Endothelial cell (in vitro differentiated cells): Measurements from ENCODE around the gene INSYN2A. TPM values are rescaled to one million over a fixed set of nuclear protein-coding genes. Genes with fewer than 3 reads are reported as not detected.

Source experiments
- DNase-seq: peaks from one replicate; pipeline ENCODE4 v3.0.0; 2021; ENCODE audit warnings: low spot score
- H3K27ac Mint-ChIP-seq: one replicate; pipeline ENCODE4 v1.8.0; 2021; ENCODE audit warnings: mixed read lengths, inconsistent platforms; ENCODE audit not compliant: unreplicated experiment
- H3K27me3 Mint-ChIP-seq: one replicate; pipeline ENCODE4 v1.8.0; 2021; ENCODE audit warnings: mild to moderate bottlenecking, moderate library complexity, mixed read lengths, inconsistent platforms; ENCODE audit not compliant: unreplicated experiment
- H3K36me3 Mint-ChIP-seq: one replicate; pipeline ENCODE4 v1.8.0; 2021; ENCODE audit warnings: mild to moderate bottlenecking, low read depth, mixed read lengths, inconsistent platforms; ENCODE audit not compliant: unreplicated experiment
- H3K4me1 Mint-ChIP-seq: one replicate; pipeline ENCODE4 v1.8.0; 2021; ENCODE audit warnings: mild to moderate bottlenecking, mixed read lengths, inconsistent platforms; ENCODE audit not compliant: unreplicated experiment
- H3K4me3 Mint-ChIP-seq: one replicate; pipeline ENCODE4 v1.8.0; 2021; ENCODE audit warnings: mild to moderate bottlenecking, mixed read lengths, inconsistent platforms; ENCODE audit not compliant: unreplicated experiment
- H3K9me3 Mint-ChIP-seq: one replicate; pipeline ENCODE4 v1.8.0; 2021; ENCODE audit warnings: mixed read lengths, inconsistent platforms; ENCODE audit not compliant: unreplicated experiment
- CTCF ChIP-seq: fragments of 200-600 bp; sonication (generic); IDR thresholded peaks from one replicate; pipeline ENCODE4 v1.5.0; 2021; ENCODE audit warnings: antibody characterized with exemption; ENCODE audit not compliant: unreplicated experiment
- total RNA-seq: library from RNA; stranded (reverse); fragmentation: NEBNext Ultra II Directional; extraction: Animal tissue kit (Norgen Biotek cat#: 25700); gene quantifications from one replicate; pipeline ENCODE4 v1.2.1, GENCODE V29; 2021; ENCODE audit not compliant: unreplicated experiment

Gene INSYN2A
- total RNA-seq, 1 donor from 2014 or later, result 1.7 TPM

- DNase-seq, result no peak
- TF ChIP-seq CTCF, result no peak
- Mint-ChIP-seq H3K27me3 (peaks cover 3% of the 10 kb centered on the region), H3K27ac (no peak overlapping the region), H3K4me1 (peaks cover 9% of the 10 kb centered on the region), H3K36me3 (no peaks in the 10 kb centered on the region), H3K4me3 (no peak overlapping the region), H3K9me3 (no peaks in the 10 kb centered on the region)
Observed at GRCh38 chr10:127236266-127236665, 39.9 kb upstream of the INSYN2A start.

DNA sequence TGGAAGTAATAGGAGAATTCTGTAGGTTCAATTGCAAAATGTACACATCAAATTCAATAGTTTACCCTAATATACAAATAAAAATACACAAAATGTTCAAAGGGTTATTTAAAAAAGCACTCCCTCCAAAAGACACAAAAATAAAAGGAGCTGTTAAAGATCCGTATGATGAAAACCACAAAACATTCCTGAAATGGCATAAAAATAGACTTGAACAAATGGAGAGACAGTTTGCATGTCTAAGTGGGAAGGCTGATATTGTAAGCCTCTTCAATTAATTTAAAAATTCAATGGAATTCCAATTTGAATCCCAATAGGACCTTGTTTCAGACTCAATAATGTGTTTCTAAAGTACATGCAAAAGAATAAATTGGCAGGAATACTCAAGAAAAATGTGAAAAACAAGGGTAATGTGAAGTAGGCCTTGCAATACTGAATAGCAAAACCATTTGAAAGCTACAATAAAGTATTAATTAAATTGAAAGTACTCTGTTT lies 38.0 kb upstream of the INSYN2A start:
- H3K4me3 Mint-ChIP-seq, result no peak overlapping the region
- peaks cover 3% of the 10 kb centered on the region for H3K27me3 Mint-ChIP-seq
- no peak overlapping the region for H3K27ac Mint-ChIP-seq
- DNase-seq, result no peak
- H3K36me3 Mint-ChIP-seq, result no peaks in the 10 kb centered on the region
- no peak for TF ChIP-seq CTCF
- no peaks in the 10 kb centered on the region for H3K9me3 Mint-ChIP-seq
- peaks cover 9% of the 10 kb centered on the region for H3K4me1 Mint-ChIP-seq

DNA sequence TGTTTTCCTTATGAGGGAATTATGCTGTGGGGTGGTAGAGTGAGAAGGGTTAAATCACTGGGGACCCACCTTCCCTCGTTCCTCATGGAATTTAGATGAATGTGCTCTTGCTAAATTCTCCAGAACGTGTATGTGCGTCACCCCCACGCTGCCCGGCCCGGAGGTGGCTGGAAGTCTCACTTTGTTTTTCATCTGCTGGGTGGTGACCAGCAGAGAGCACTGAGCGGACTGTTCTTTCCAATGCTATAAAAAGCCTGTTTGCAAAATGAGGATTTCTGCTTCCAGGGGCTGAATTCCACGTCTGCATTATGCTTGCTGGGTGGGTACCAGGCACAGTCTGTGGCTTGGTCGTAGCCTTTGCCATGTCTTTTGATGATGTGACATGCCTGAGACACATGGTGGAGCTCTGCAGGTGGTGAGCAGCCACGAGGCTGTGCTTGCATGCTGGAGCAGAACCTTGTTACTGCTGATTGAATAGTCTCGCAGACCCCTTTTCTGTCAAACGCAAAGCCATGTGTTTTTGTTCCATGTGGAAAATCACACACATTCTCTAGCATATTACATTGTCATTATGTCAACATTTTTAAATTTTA lies 31.9 kb upstream of the INSYN2A start:
- Mint-ChIP-seq H3K4me3 (no peak overlapping the region), H3K9me3 (no peaks in the 10 kb centered on the region), H3K4me1 (peaks cover 4% of the 10 kb centered on the region), H3K27ac (no peak overlapping the region), H3K36me3 (peaks cover 7% of the 10 kb centered on the region), H3K27me3 (peaks cover 3% of the 10 kb centered on the region)
- no peak for TF ChIP-seq CTCF
- no peak for DNase-seq

DNA sequence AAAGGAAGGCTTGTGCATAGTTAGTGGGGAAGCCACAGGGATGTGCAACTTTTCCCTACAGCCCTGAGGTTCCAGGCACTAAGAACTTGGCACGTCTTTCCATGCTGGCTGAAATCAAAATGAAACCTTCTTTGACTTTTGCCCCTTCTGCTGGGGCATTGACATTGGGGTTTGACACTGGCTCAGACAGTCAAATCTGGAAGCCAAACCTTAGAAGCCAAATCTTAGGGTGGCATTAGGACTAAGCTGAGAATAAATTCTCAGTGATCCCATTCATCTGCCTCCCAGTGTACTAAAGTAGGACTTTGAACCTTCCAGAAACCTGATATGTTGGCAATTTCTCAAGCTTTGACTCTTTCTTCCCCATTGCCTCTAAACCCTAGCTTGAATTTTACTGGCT lies 31.3 kb upstream of the INSYN2A start:
- Mint-ChIP-seq H3K27ac (no peak overlapping the region), H3K9me3 (no peaks in the 10 kb centered on the region), H3K4me3 (no peak overlapping the region), H3K36me3 (peaks cover 7% of the 10 kb centered on the region), H3K4me1 (peaks cover 4% of the 10 kb centered on the region), H3K27me3 (peaks cover 3% of the 10 kb centered on the region)
- DNase-seq, result no peak
- no peak for TF ChIP-seq CTCF

GRCh38 chr10:127227027-127227426 lies 30.6 kb upstream of the INSYN2A start:
- H3K27me3 Mint-ChIP-seq, result peaks cover 3% of the 10 kb centered on the region
- H3K27ac Mint-ChIP-seq, result no peak overlapping the region
- peaks cover 4% of the 10 kb centered on the region for H3K4me1 Mint-ChIP-seq
- H3K9me3 Mint-ChIP-seq, result no peaks in the 10 kb centered on the region
- TF ChIP-seq CTCF, result no peak
- H3K36me3 Mint-ChIP-seq, result peaks cover 7% of the 10 kb centered on the region
- H3K4me3 Mint-ChIP-seq, result no peak overlapping the region
- no peak for DNase-seq
